SU-DHL-6 (cell line): ENCODE results near the gene VRTN.

Experiments used
- H2AFZ ChIP-seq: fragments of 200-600 bp; sonication (generic); 2 replicates; pipeline ENCODE4 v1.6.1; 2014; ENCODE audit warnings: low read depth, mild to moderate bottlenecking, moderate library complexity, mixed read lengths, antibody characterized with exemption, low read length; ENCODE audit not compliant: severe bottlenecking
- H3F3A ChIP-seq: fragments of 200-600 bp; shearing (Covaris generic); 2 replicates; pipeline ENCODE4 v1.6.0; 2016; ENCODE audit warnings: antibody characterized with exemption, mild to moderate bottlenecking; ENCODE audit not compliant: insufficient read depth
- H3K27ac ChIP-seq: fragments of 200-600 bp; sonication (generic); 2 replicates; pipeline ENCODE4 v1.5.1; 2016; ENCODE audit warnings: low read depth, mild to moderate bottlenecking, low read length, moderate library complexity, mixed read lengths
- H3K27me3 ChIP-seq: fragments of 200-600 bp; sonication (generic), shearing (Covaris generic); 2 replicates; pipeline ENCODE4 v1.6.0; 2014; ENCODE audit warnings: mild to moderate bottlenecking, low read length
- H3K36me3 ChIP-seq: fragments of 200-600 bp; sonication (generic); 2 replicates; pipeline ENCODE4 v1.6.1; 2014; ENCODE audit warnings: mild to moderate bottlenecking, low read length, mixed read lengths
- H3K4me2 ChIP-seq: fragments of 300-600, 200-600 bp; shearing (Covaris generic), sonication (generic); 2 replicates; pipeline ENCODE4 v1.6.0; 2014; ENCODE audit warnings: low read length, low read depth, mild to moderate bottlenecking; ENCODE audit not compliant: poor library complexity, severe bottlenecking
- H3K4me3 ChIP-seq: fragments of 200-600 bp; sonication (generic); 2 replicates; pipeline ENCODE4 v1.5.1; 2014; ENCODE audit warnings: antibody characterized with exemption, low read length, mild to moderate bottlenecking, mixed read lengths; ENCODE audit not compliant: insufficient read depth, poor library complexity, severe bottlenecking
- H3K79me2 ChIP-seq: fragments of 200-600 bp; sonication (generic); 2 replicates; pipeline ENCODE4 v1.6.1; 2014; ENCODE audit warnings: mild to moderate bottlenecking, low read length, moderate library complexity; ENCODE audit not compliant: insufficient read depth
- H3K9ac ChIP-seq: fragments of 200-600 bp; sonication (generic); 2 replicates; pipeline ENCODE4 v1.7.0; 2014; ENCODE audit warnings: mild to moderate bottlenecking, low read length
- H3K9me2 ChIP-seq: fragments of 200-600 bp; sonication (generic); replicated peaks from 2 replicates; pipeline ENCODE4 v1.6.1; 2014; ENCODE audit warnings: low read length; ENCODE audit not compliant: insufficient read depth
- H3K9me3 ChIP-seq: fragments of 200-600 bp; sonication (generic); 2 replicates; pipeline ENCODE4 v1.6.1; 2014; ENCODE audit warnings: low read length, mixed read lengths; ENCODE audit not compliant: insufficient read depth
- H4K20me1 ChIP-seq: fragments of 200-600 bp; sonication (generic); 2 replicates; pipeline ENCODE4 v1.6.1; 2014; ENCODE audit warnings: low read depth, mild to moderate bottlenecking, antibody characterized with exemption, low read length, moderate library complexity, mixed read lengths
- CTCF ChIP-seq: fragments of 200-600 bp; sonication (generic); IDR thresholded peaks from one replicate; pipeline ENCODE4 v1.5.1; 2017; ENCODE audit warnings: antibody characterized with exemption, mild to moderate bottlenecking, low read length, moderate library complexity; ENCODE audit not compliant: insufficient read depth, poor library complexity, severe bottlenecking
- EZH2phosphoT487 ChIP-seq: fragments of 200-600 bp; sonication (generic), shearing (Covaris generic); conservative IDR thresholded peaks from 2 replicates; pipeline ENCODE4 v1.6.1; 2018; ENCODE audit warnings: mild to moderate bottlenecking, antibody characterized with exemption, low read length, moderate library complexity, mixed read lengths

The VRTN gene

GRCh38 chr14:74347097-74347794, 1.0 kb upstream of the VRTN start:
- Histone ChIP-seq H3K4me2 (no peak overlapping the region), H3K27ac (no peak overlapping the region), H3K27me3 (no peaks in the 10 kb centered on the region), H3K79me2 (no peaks in the 10 kb centered on the region), H3K4me3 (no peak overlapping the region), H3K9me2 (no peaks in the 10 kb centered on the region), H2AFZ (no peak overlapping the region), H3K36me3 (no peaks in the 10 kb centered on the region), H4K20me1 (no peaks in the 10 kb centered on the region), H3F3A (no peaks in the 10 kb centered on the region), H3K9me3 (no peaks in the 10 kb centered on the region), H3K9ac (no peak overlapping the region)
- TF ChIP-seq EZH2phosphoT487 (no peak), CTCF (no peak)

GRCh38 chr14:74347795-74348100, 523 bp upstream of the VRTN start:
- Histone ChIP-seq H3F3A (no peaks in the 10 kb centered on the region), H3K27ac (no peak overlapping the region), H3K79me2 (no peaks in the 10 kb centered on the region), H3K36me3 (no peaks in the 10 kb centered on the region), H4K20me1 (no peaks in the 10 kb centered on the region), H3K27me3 (no peaks in the 10 kb centered on the region), H3K9me2 (no peaks in the 10 kb centered on the region), H3K9me3 (no peaks in the 10 kb centered on the region), H3K4me3 (no peak overlapping the region), H2AFZ (no peak overlapping the region), H3K9ac (no peak overlapping the region), H3K4me2 (no peak overlapping the region)
- TF ChIP-seq CTCF (no peak), EZH2phosphoT487 (no peak)

GRCh38 chr14:74348735-74349463, 628 bp downstream of the VRTN start:
- Histone ChIP-seq H3K36me3 (no peaks in the 10 kb centered on the region), H2AFZ (no peak overlapping the region), H3F3A (no peaks in the 10 kb centered on the region), H3K4me3 (no peak overlapping the region), H4K20me1 (no peaks in the 10 kb centered on the region), H3K79me2 (no peaks in the 10 kb centered on the region), H3K9me2 (no peaks in the 10 kb centered on the region), H3K4me2 (no peak overlapping the region), H3K27me3 (no peaks in the 10 kb centered on the region), H3K9me3 (no peaks in the 10 kb centered on the region), H3K27ac (no peak overlapping the region), H3K9ac (no peak overlapping the region)
- TF ChIP-seq EZH2phosphoT487: no peak
- TF ChIP-seq CTCF: no peak
